Nephron (organoid): ENCODE data around the gene QSER1.
"Not testable (repeated sequence)": the region's sequence is repeated elsewhere in the genome, so short reads cannot be mapped to it uniquely, and the experiment has no call there.

Experiments
- H3K27ac Mint-ChIP-seq, 3 experiments: 2 replicates each; pipeline ENCODE4 v1.8.0; 2020; ENCODE audit warnings: mixed read lengths in 3 of 3, mild to moderate bottlenecking in 2 of 3, moderate library complexity in 1 of 3
- H3K27me3 Mint-ChIP-seq: 2 replicates; pipeline ENCODE4 v1.8.0; 2021; ENCODE audit warnings: low read depth, mild to moderate bottlenecking, moderate library complexity, mixed read lengths
- H3K36me3 Mint-ChIP-seq: 2 replicates; pipeline ENCODE4 v1.8.0; 2020; ENCODE audit warnings: low read depth, mixed read lengths
- H3K4me1 Mint-ChIP-seq: 2 replicates; pipeline ENCODE4 v1.8.0; 2020; ENCODE audit warnings: mixed read lengths
- H3K4me3 Mint-ChIP-seq, 3 experiments: 2 replicates each; pipeline ENCODE4 v1.8.0; 2020; ENCODE audit warnings: mild to moderate bottlenecking in 3 of 3, mixed read lengths in 3 of 3, moderate library complexity in 2 of 3
- H3K9me3 Mint-ChIP-seq: 2 replicates; pipeline ENCODE4 v1.8.0; 2020; ENCODE audit warnings: mixed read lengths
- TF ChIP-seq, protein P1 (sequence below), 3 experiments: fragments of 200-600 bp; sonication (generic); IDR thresholded peaks; one replicate each; pipeline ENCODE4 v1.5.0; 2021; ENCODE audit warnings: antibody characterized with exemption in 3 of 3; ENCODE audit not compliant: unreplicated experiment in 3 of 3

Gene QSER1

DNA sequence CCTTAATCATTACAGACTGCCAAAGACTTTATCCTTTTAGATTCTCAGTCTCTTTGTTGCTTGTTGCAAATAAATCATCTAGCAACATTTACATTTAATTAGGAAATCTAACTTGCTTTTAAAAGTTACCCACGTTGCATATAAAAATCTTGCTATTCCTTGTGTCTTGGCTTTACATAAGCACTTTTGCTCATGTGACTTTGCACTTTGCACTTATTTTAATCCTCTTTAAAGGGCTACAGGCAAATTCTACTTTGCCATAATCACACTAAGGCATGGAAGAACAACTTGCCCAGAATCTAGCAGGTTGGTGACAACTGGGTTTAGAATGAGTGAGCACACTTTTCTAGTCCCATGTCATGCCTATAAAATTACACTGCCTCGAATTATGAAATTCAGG is 37.0 kb upstream of the QSER1 start:
- Mint-ChIP-seq H3K27me3 (peaks cover 9% of the 10 kb centered on the region), H3K9me3 (no peaks in the 10 kb centered on the region), H3K36me3 (no peaks in the 10 kb centered on the region), H3K27ac (no peak overlapping the region), H3K4me3 (no peak overlapping the region), H3K4me1 (no peaks in the 10 kb centered on the region)
- TF ChIP-seq, protein P1, sequence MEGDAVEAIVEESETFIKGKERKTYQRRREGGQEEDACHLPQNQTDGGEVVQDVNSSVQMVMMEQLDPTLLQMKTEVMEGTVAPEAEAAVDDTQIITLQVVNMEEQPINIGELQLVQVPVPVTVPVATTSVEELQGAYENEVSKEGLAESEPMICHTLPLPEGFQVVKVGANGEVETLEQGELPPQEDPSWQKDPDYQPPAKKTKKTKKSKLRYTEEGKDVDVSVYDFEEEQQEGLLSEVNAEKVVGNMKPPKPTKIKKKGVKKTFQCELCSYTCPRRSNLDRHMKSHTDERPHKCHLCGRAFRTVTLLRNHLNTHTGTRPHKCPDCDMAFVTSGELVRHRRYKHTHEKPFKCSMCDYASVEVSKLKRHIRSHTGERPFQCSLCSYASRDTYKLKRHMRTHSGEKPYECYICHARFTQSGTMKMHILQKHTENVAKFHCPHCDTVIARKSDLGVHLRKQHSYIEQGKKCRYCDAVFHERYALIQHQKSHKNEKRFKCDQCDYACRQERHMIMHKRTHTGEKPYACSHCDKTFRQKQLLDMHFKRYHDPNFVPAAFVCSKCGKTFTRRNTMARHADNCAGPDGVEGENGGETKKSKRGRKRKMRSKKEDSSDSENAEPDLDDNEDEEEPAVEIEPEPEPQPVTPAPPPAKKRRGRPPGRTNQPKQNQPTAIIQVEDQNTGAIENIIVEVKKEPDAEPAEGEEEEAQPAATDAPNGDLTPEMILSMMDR (IDR thresholded peaks at IDR 0.05; ENCODE audit: unreplicated experiment in 3 of 3), result no peak

DNA sequence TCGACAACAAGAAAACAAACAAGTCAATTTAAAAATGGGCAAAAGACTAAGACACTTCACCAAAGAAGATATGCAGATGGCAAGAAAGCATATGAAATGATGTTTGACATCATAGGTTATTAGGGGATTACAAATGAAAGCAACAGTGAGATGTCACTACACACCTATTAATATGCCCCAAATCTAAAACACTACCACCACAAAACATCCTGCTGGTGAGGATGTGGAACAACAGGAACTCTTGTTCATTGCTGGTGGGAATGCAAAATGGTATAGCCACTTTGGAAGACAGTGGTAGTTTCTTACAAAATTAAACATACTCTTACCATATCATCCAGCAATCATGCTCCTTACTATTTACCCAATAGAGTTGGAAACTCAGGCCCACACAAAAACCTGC is 33.9 kb upstream of the QSER1 start:
- no peak overlapping the region for H3K27ac Mint-ChIP-seq
- H3K36me3 Mint-ChIP-seq, result no peaks in the 10 kb centered on the region
- H3K27me3 Mint-ChIP-seq, result peaks cover 5% of the 10 kb centered on the region
- no peak overlapping the region for H3K4me3 Mint-ChIP-seq
- no peaks in the 10 kb centered on the region for H3K4me1 Mint-ChIP-seq
- TF ChIP-seq, protein P1 (IDR thresholded peaks at IDR 0.05; ENCODE audit: unreplicated experiment in 3 of 3), result no peak
- H3K9me3 Mint-ChIP-seq, result no peaks in the 10 kb centered on the region

DNA sequence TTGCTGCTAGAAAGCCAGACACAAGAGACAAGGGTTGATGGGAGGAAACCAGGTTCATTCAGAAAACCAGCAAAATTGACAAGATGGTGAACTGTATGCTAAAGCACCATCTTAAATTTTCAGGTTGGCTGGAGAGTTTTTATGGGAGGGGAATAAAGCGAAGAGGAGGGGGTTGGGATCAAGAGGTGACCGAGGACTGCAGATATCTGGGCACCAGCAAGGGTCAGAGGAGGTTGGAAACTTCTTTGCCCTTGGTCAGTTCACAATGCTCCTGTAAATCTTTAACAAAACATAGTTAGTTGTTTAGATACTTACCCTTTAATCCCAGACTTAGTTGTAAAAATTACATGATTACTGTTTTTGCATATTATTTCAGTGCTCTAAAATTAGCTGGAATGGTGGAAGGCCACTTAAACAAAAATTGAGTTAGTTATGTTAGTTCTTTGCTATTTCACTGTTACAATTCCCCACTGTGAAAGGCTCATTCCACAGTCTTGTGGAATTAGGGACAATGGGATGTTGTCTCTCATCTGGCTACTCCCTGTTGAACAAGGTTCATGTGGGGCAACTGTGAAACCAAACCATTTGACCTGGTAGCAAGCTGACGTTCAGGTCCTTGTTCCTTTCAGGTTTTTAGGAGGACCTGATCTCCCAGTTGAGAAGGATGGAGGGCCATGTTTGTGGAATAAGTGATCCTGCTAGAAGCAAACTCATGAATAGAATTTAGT is 30.6 kb upstream of the QSER1 start:
- Mint-ChIP-seq H3K27ac (no peak overlapping the region), H3K36me3 (no peaks in the 10 kb centered on the region), H3K9me3 (peaks cover 1% of the 10 kb centered on the region), H3K4me1 (no peaks in the 10 kb centered on the region), H3K27me3 (peaks cover 4% of the 10 kb centered on the region), H3K4me3 (no peak overlapping the region)
- TF ChIP-seq, protein P1 (IDR thresholded peaks at IDR 0.05; ENCODE audit: unreplicated experiment in 3 of 3), result no peak

DNA sequence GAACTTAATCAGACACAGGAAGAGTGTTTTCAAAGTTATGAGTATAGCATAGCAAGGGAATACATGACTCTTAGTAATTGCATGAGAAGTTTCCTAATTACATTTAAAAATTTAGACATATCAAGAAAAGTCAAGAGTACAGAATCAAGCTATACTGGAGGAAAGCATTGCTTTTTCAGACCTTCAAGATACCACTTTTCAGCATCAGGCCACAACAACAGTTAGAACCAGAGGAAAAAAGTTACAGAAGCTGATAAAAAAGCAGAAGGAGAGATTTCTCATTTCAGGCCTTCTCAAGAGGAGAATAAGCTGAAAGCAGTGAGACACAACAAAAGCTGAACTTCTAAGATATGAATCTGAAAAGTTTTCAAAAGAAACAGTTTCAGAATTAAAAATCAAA is 28.1 kb upstream of the QSER1 start:
- Mint-ChIP-seq H3K27ac (no peak overlapping the region), H3K4me3 (no peak overlapping the region), H3K27me3 (peaks cover 4% of the 10 kb centered on the region), H3K4me1 (no peaks in the 10 kb centered on the region), H3K9me3 (peaks cover 7% of the 10 kb centered on the region), H3K36me3 (no peaks in the 10 kb centered on the region)
- TF ChIP-seq, protein P1 (IDR thresholded peaks at IDR 0.05; ENCODE audit: unreplicated experiment in 3 of 3), result no peak

DNA sequence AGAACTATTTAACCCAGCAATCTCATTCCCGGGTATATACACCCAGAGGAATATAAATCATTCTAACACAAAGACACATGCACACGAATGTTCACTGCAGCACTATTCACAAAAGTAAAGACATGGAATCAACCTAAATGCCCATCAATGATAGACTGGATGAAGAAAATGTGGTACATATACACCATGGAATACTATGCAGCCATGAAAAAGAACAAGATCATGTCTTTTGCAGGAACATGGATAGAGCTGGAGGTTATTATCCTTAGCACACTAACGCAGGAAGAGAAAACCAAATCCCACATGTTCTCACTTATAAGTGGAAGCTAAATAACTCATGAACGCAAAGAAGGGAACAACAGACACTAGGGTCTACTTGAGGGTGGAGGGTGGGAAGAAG is 23.9 kb upstream of the QSER1 start:
- not testable (repeated sequence) for H3K36me3 Mint-ChIP-seq, H3K9me3 Mint-ChIP-seq, H3K4me3 Mint-ChIP-seq, H3K27ac Mint-ChIP-seq, H3K27me3 Mint-ChIP-seq, H3K4me1 Mint-ChIP-seq

DNA sequence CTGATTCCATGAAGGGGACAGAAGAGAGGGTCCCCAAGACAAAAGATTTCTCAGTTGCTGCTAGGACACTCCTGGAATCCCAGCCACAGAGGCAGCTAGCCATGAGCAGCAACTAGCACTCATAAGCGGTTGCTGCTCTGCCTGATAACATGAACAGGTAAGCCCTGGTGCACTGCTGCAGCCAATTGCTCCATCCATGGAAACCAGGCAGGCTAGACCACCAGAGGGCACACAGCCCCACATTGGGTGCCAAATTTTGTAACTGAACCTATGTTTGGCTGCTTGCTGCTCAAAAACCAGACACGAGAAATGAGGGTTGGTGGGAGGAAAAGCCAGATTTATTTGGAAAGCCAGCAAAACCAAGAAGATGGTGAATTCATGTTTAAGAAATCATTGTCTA is 21.9 kb upstream of the QSER1 start:
- no peak overlapping the region for H3K4me3 Mint-ChIP-seq
- no peaks in the 10 kb centered on the region for H3K36me3 Mint-ChIP-seq
- H3K4me1 Mint-ChIP-seq, result no peaks in the 10 kb centered on the region
- no peak overlapping the region for H3K27ac Mint-ChIP-seq
- TF ChIP-seq, protein P1 (IDR thresholded peaks at IDR 0.05; ENCODE audit: unreplicated experiment in 3 of 3), result no peak
- no peaks in the 10 kb centered on the region for H3K27me3 Mint-ChIP-seq
- H3K9me3 Mint-ChIP-seq, result peaks cover 7% of the 10 kb centered on the region
